Spinal cord (tissue), 10 donors: ENCODE data around the gene MIA2. TPM values are rescaled to one million over a fixed set of nuclear protein-coding genes. Genes with fewer than 3 reads are reported as not detected.
A peak's percentile ranks its signal among the peaks of the same experiment; 100 is the strongest.

ENCODE experiments used
- DNase-seq, 6 donors: peaks; one replicate each; pipeline versions ENCODE4 v3.0.0 to v3.0.0-alpha.2; 2013 to 2015; ENCODE audit warnings: low spot score in 6 of 6, low read depth in 4 of 6
- H3K27ac ChIP-seq: one replicate; pipeline ENCODE4 v1.5.1; 2013; ENCODE audit warnings: low read depth, low read length, control low read depth
- H3K27me3 ChIP-seq: one replicate; pipeline ENCODE4 v1.6.1; 2013; ENCODE audit warnings: low read length; ENCODE audit not compliant: control insufficient read depth, insufficient read depth
- H3K36me3 ChIP-seq: one replicate; pipeline ENCODE4 v1.6.1; 2013; ENCODE audit warnings: low read length; ENCODE audit not compliant: control insufficient read depth, insufficient read depth
- H3K4me1 ChIP-seq: one replicate; pipeline ENCODE4 v1.6.1; 2013; ENCODE audit warnings: low read length; ENCODE audit not compliant: control insufficient read depth, insufficient read depth
- H3K4me3 ChIP-seq: one replicate; pipeline ENCODE4 v1.5.1; 2013; ENCODE audit warnings: low read depth, low read length, control low read depth
- H3K9me3 ChIP-seq: one replicate; pipeline ENCODE4 v1.6.1; 2013; ENCODE audit warnings: low read length; ENCODE audit not compliant: control insufficient read depth, insufficient read depth
- WGBS: methylation state at CpG from one replicate; pipeline ENCODE4 v1.1.5; 2013; ENCODE audit warnings: missing lambda C conversion rate; ENCODE audit not compliant: insufficient coverage; 5-methylcytosine and 5-hydroxymethylcytosine counted together
- polyA plus RNA-seq, 2 donors: library from polyadenylated mRNA; unstranded; fragments of 120-200 nt; gene quantifications; one replicate each; pipeline ENCODE4 v1.2.1, GENCODE V29; 2013; ENCODE audit not compliant: insufficient read length in 2 of 2
- total RNA-seq, 2 donors: library from RNA; depleted of rRNA in 1 of 2; stranded (reverse); fragments of 120-200 nt in 1 of 2; fragments of >200 nt in 1 of 2; gene quantifications; one replicate each; pipeline versions ENCODE4 v1.2.3 to v1.2.4, GENCODE V29; 2013 to 2014
- donor health status: healthy.

MIA2 gene
- total and polyA plus RNA-seq, 4 donors: 14.2 to 31.1 (median 24.4) TPM

- WGBS: 90% methylated on average over 11 of the region's 12 CpGs
- no peaks in the 10 kb centered on the region for H3K9me3 ChIP-seq
- H3K36me3 ChIP-seq: peaks cover 3% of the 10 kb centered on the region
- H3K27ac ChIP-seq: no peak overlapping the region
- H3K4me1 ChIP-seq: no peaks in the 10 kb centered on the region
- no peak overlapping the region for H3K4me3 ChIP-seq
- H3K27me3 ChIP-seq: no peaks in the 10 kb centered on the region
- no peak for DNase-seq
Observed at GRCh38 chr14:39370415-39370814, 136.7 kb downstream of the MIA2 start.

- Histone ChIP-seq H3K4me3 (no peak overlapping the region), H3K27ac (no peak overlapping the region), H3K9me3 (no peaks in the 10 kb centered on the region), H3K4me1 (no peaks in the 10 kb centered on the region), H3K36me3 (peaks cover 3% of the 10 kb centered on the region), H3K27me3 (no peaks in the 10 kb centered on the region)
- DNase-seq: no peak
- no CpG with 5 or more reads among the region's 1 CpG for WGBS
Observed at GRCh38 chr14:39372656-39373055, 138.9 kb downstream of the MIA2 start.

GRCh38 chr14:39374851-39375250, 141.1 kb downstream of the MIA2 start:
- Histone ChIP-seq H3K27ac (no peak overlapping the region), H3K27me3 (no peaks in the 10 kb centered on the region), H3K4me1 (no peaks in the 10 kb centered on the region), H3K4me3 (no peak overlapping the region), H3K9me3 (no peaks in the 10 kb centered on the region), H3K36me3 (peaks cover 3% of the 10 kb centered on the region)
- no peak for DNase-seq

- H3K27me3 ChIP-seq: no peaks in the 10 kb centered on the region
- H3K9me3 ChIP-seq: no peaks in the 10 kb centered on the region
- H3K27ac ChIP-seq: peak overlapping the region; percentile 57
- no peaks in the 10 kb centered on the region for H3K4me1 ChIP-seq
- H3K36me3 ChIP-seq: no peaks in the 10 kb centered on the region
- no peak overlapping the region for H3K4me3 ChIP-seq
- DNase-seq: no peak
- WGBS: 80% methylated on average over 2 of the region's 4 CpGs
Observed at GRCh38 chr14:39376667-39377403, 143.1 kb downstream of the MIA2 start.

GRCh38 chr14:39381366-39381765, 147.7 kb downstream of the MIA2 start:
- Histone ChIP-seq H3K4me1 (no peaks in the 10 kb centered on the region), H3K4me3 (no peak overlapping the region), H3K9me3 (no peaks in the 10 kb centered on the region), H3K27me3 (no peaks in the 10 kb centered on the region), H3K36me3 (no peaks in the 10 kb centered on the region), H3K27ac (peak overlapping the region; percentile 19)
- 17% methylated on average over 1 of the region's 4 CpGs for WGBS
- DNase-seq: peak in 2 of 6 donors; percentile 8 to 44

GRCh38 chr14:39382463-39382862, 148.7 kb downstream of the MIA2 start:
- Histone ChIP-seq H3K27me3 (no peaks in the 10 kb centered on the region), H3K4me1 (no peaks in the 10 kb centered on the region), H3K4me3 (no peak overlapping the region), H3K9me3 (no peaks in the 10 kb centered on the region), H3K27ac (no peak overlapping the region), H3K36me3 (no peaks in the 10 kb centered on the region)
- no peak for DNase-seq
- 90% methylated on average over 3 of the region's 3 CpGs for WGBS

- no CpG with 5 or more reads among the region's 1 CpG for WGBS
- H3K4me3 ChIP-seq: no peak overlapping the region
- H3K4me1 ChIP-seq: no peaks in the 10 kb centered on the region
- no peaks in the 10 kb centered on the region for H3K27me3 ChIP-seq
- no peak for DNase-seq
- no peak overlapping the region for H3K27ac ChIP-seq
- H3K36me3 ChIP-seq: no peaks in the 10 kb centered on the region
- no peaks in the 10 kb centered on the region for H3K9me3 ChIP-seq
Observed at GRCh38 chr14:39383026-39383660, 149.4 kb downstream of the MIA2 start.

- no peak overlapping the region for H3K27ac ChIP-seq
- no peak for DNase-seq
- no peaks in the 10 kb centered on the region for H3K36me3 ChIP-seq
- H3K27me3 ChIP-seq: no peaks in the 10 kb centered on the region
- no peak overlapping the region for H3K4me3 ChIP-seq
- H3K9me3 ChIP-seq: no peaks in the 10 kb centered on the region
- WGBS: 80% methylated on average over 1 of the region's 1 CpG
- H3K4me1 ChIP-seq: no peaks in the 10 kb centered on the region
Observed at GRCh38 chr14:39383741-39384140, 150.0 kb downstream of the MIA2 start.

GRCh38 chr14:39384177-39384576, 150.5 kb downstream of the MIA2 start:
- Histone ChIP-seq H3K4me3 (no peak overlapping the region), H3K27ac (no peak overlapping the region), H3K36me3 (no peaks in the 10 kb centered on the region), H3K27me3 (no peaks in the 10 kb centered on the region), H3K9me3 (no peaks in the 10 kb centered on the region), H3K4me1 (no peaks in the 10 kb centered on the region)
- no peak for DNase-seq
- WGBS: no CpG with 5 or more reads among the region's 4 CpGs

- H3K9me3 ChIP-seq: no peaks in the 10 kb centered on the region
- no peak overlapping the region for H3K27ac ChIP-seq
- no peaks in the 10 kb centered on the region for H3K4me1 ChIP-seq
- no peak overlapping the region for H3K4me3 ChIP-seq
- WGBS: no CpG with 5 or more reads among the region's 1 CpG
- H3K27me3 ChIP-seq: no peaks in the 10 kb centered on the region
- H3K36me3 ChIP-seq: peaks cover 3% of the 10 kb centered on the region
- DNase-seq: no peak
Observed at GRCh38 chr14:39393289-39393688, 159.6 kb downstream of the MIA2 start.
